ENCODE results near the gene INSIG1.

DNA sequence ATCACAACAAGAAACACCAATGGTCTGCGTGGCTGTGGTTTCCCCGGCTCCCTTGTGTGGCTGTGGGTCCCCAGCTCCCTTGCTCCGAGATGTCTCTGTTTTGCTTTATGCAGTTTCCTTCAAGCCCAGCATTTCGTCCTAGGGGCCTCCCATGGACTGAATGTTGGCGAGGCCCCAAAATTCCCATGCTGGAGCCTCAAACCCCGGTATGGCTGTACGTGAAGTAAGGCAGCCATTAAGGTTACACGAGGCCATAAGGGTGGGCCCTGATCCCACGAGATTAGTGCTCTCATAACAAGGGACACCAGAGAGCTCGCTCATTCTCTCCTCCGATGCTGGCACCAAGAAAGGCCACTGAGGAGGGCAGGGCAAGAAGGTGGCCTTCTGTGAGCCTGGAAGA, 44.6 kb downstream of the INSIG1 start:
- no peak for TF ChIP-seq ZFP30 (CRISPR knock-in tag; IDR thresholded peaks at IDR 0.05)
- TF ChIP-seq, protein P1, sequence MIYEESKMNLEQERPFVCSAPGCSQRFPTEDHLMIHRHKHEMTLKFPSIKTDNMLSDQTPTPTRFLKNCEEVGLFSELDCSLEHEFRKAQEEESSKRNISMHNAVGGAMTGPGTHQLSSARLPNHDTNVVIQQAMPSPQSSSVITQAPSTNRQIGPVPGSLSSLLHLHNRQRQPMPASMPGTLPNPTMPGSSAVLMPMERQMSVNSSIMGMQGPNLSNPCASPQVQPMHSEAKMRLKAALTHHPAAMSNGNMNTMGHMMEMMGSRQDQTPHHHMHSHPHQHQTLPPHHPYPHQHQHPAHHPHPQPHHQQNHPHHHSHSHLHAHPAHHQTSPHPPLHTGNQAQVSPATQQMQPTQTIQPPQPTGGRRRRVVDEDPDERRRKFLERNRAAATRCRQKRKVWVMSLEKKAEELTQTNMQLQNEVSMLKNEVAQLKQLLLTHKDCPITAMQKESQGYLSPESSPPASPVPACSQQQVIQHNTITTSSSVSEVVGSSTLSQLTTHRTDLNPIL (CRISPR knock-in tag; IDR thresholded peaks at IDR 0.05; ENCODE audit: low read depth), result no peak
- TF ChIP-seq, protein P2, sequence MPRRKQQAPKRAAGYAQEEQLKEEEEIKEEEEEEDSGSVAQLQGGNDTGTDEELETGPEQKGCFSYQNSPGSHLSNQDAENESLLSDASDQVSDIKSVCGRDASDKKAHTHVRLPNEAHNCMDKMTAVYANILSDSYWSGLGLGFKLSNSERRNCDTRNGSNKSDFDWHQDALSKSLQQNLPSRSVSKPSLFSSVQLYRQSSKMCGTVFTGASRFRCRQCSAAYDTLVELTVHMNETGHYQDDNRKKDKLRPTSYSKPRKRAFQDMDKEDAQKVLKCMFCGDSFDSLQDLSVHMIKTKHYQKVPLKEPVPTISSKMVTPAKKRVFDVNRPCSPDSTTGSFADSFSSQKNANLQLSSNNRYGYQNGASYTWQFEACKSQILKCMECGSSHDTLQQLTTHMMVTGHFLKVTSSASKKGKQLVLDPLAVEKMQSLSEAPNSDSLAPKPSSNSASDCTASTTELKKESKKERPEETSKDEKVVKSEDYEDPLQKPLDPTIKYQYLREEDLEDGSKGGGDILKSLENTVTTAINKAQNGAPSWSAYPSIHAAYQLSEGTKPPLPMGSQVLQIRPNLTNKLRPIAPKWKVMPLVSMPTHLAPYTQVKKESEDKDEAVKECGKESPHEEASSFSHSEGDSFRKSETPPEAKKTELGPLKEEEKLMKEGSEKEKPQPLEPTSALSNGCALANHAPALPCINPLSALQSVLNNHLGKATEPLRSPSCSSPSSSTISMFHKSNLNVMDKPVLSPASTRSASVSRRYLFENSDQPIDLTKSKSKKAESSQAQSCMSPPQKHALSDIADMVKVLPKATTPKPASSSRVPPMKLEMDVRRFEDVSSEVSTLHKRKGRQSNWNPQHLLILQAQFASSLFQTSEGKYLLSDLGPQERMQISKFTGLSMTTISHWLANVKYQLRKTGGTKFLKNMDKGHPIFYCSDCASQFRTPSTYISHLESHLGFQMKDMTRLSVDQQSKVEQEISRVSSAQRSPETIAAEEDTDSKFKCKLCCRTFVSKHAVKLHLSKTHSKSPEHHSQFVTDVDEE (CRISPR knock-in tag; IDR thresholded peaks at IDR 0.05), result no peak
- TF ChIP-seq ZNF565 (CRISPR knock-in tag; conservative IDR thresholded peaks at IDR 0.05; ENCODE audit: low read depth), result no peak
- no peak for TF ChIP-seq RARB (CRISPR knock-in tag; IDR thresholded peaks at IDR 0.05)
- no peak for TF ChIP-seq TCF4 (CRISPR knock-in tag; IDR thresholded peaks at IDR 0.05; ENCODE audit: borderline replicate concordance)

All from SK-N-SH treated with all-trans-retinoic acid at 6 μM for 48 hours (cell line).